Measurements from ENCODE around the gene GAPVD1. TPM values are rescaled to one million over a fixed set of nuclear protein-coding genes. Genes with fewer than 3 reads are reported as not detected.

GAPVD1 gene
- total and polyA plus RNA-seq, 4 donors = 10.6 to 138 (median 35.2) TPM

- no peaks in the 10 kb centered on the region for H3K27me3 ChIP-seq (ENCODE audit: control insufficient read depth in 3 of 3, insufficient read depth in 3 of 3, low read length in 2 of 3)
- H3K36me3 ChIP-seq (ENCODE audit: control insufficient read depth in 4 of 4, insufficient read depth in 4 of 4, low read length in 4 of 4) = no peaks in the 10 kb centered on the region
- no peaks in the 10 kb centered on the region for H3K9me3 ChIP-seq (ENCODE audit: control insufficient read depth in 4 of 4, insufficient read depth in 3 of 4, low read length in 3 of 4)
- TF ChIP-seq CTCF (IDR thresholded peaks at IDR 0.05; ENCODE audit: control extremely low read depth, extremely low read depth) = no peak
- no peak overlapping the region for H3K27ac ChIP-seq (ENCODE audit: low read depth in 1 of 2, low read length in 1 of 2)
- no peak overlapping the region for H3K9ac ChIP-seq (ENCODE audit: insufficient read depth in 1 of 2, low read length in 2 of 2)
- H3K4me3 ChIP-seq = no peak overlapping the region
- DNase-seq = peak in 2 of 3 donors; percentile 32 to 51
- no peak for ATAC-seq (ENCODE audit: insufficient read depth, low FRiP score)
- no peaks in the 10 kb centered on the region for H3K4me1 ChIP-seq (ENCODE audit: control insufficient read depth in 5 of 5, insufficient read depth in 5 of 5, low read length in 5 of 5)
- WGBS, 2 donors = 90 to 92% methylated on average over 22 to 23 of the region's 23 CpGs
Measured at GRCh38 chr9:125415583-125416460, 154.2 kb downstream of the GAPVD1 start.

GRCh38 chr9:125416517-125416916, 154.9 kb downstream of the GAPVD1 start:
- Histone ChIP-seq H3K4me1 (ENCODE audit: control insufficient read depth in 5 of 5, insufficient read depth in 5 of 5, low read length in 5 of 5) (no peaks in the 10 kb centered on the region), H3K9ac (ENCODE audit: insufficient read depth in 1 of 2, low read length in 2 of 2) (no peak overlapping the region), H3K36me3 (ENCODE audit: control insufficient read depth in 4 of 4, insufficient read depth in 4 of 4, low read length in 4 of 4) (no peaks in the 10 kb centered on the region), H3K27me3 (ENCODE audit: control insufficient read depth in 3 of 3, insufficient read depth in 3 of 3, low read length in 2 of 3) (no peaks in the 10 kb centered on the region), H3K4me3 (no peak overlapping the region), H3K9me3 (ENCODE audit: control insufficient read depth in 4 of 4, insufficient read depth in 3 of 4, low read length in 3 of 4) (no peaks in the 10 kb centered on the region), H3K27ac (ENCODE audit: low read depth in 1 of 2, low read length in 1 of 2) (no peak overlapping the region)
- no peak for DNase-seq
- no peak for TF ChIP-seq CTCF (IDR thresholded peaks at IDR 0.05; ENCODE audit: control extremely low read depth, extremely low read depth)
- WGBS, 2 donors = 95 to 97% methylated on average over 8 of the region's 8 CpGs
- ATAC-seq (ENCODE audit: insufficient read depth, low FRiP score) = no peak

Small RNA genes within 50 kb of the gene (small RNA-seq; reads per million reads assigned to genes)
- gene AL354710.1 (ENCODE audit: low replicate concordance) = not detected
- gene RNU6-1020P (ENCODE audit: low replicate concordance) = not detected

Other genes with a start within 250 kb of the GAPVD1 start
- gene SCAI, start 118.3 kb upstream of the GAPVD1 start, total RNA-seq = 10 to 100 TPM; 11.1 to 39.9 TPM
- 1 to 10 TPM; 1.4 to 5.0 TPM for gene SCAI, start 118.3 kb upstream of the GAPVD1 start, polyA plus RNA-seq
- gene PPP6C, start 72.0 kb upstream of the GAPVD1 start, total RNA-seq = 10 to 100 TPM; 27.3 to 37.0 TPM
- gene PPP6C, start 72.0 kb upstream of the GAPVD1 start, polyA plus RNA-seq = 10 to 100 TPM; 20.8 to 23.5 TPM
- gene RABEPK, start 61.3 kb upstream of the GAPVD1 start, total RNA-seq = 10 to 100 TPM; 10.4 to 17.8 TPM
- gene RABEPK, start 61.3 kb upstream of the GAPVD1 start, polyA plus RNA-seq = 10 to 100 TPM; 17.7 to 31.0 TPM
- 100 to 1,000 TPM; 144 to 382 TPM for gene HSPA5, start 20.5 kb upstream of the GAPVD1 start, total RNA-seq
- 100 to 1,000 TPM; 122 to 431 TPM for gene HSPA5, start 20.5 kb upstream of the GAPVD1 start, polyA plus RNA-seq